Fibroblast of skin of right quadriceps (primary cell): ENCODE data around the gene EGFLAM.
A peak's percentile ranks its signal among the peaks of the same experiment; 100 is the strongest.

Source experiments
- DNase-seq: peaks from one replicate; pipeline ENCODE4 v3.0.0-alpha.2; 2013

EGFLAM gene

GRCh38 chr5:38424148-38425060 lies 166.0 kb downstream of the EGFLAM start:
- peak; percentile 50 for DNase-seq

GRCh38 chr5:38426490-38426889 lies 168.1 kb downstream of the EGFLAM start:
- DNase-seq = peak; percentile 61

DNA sequence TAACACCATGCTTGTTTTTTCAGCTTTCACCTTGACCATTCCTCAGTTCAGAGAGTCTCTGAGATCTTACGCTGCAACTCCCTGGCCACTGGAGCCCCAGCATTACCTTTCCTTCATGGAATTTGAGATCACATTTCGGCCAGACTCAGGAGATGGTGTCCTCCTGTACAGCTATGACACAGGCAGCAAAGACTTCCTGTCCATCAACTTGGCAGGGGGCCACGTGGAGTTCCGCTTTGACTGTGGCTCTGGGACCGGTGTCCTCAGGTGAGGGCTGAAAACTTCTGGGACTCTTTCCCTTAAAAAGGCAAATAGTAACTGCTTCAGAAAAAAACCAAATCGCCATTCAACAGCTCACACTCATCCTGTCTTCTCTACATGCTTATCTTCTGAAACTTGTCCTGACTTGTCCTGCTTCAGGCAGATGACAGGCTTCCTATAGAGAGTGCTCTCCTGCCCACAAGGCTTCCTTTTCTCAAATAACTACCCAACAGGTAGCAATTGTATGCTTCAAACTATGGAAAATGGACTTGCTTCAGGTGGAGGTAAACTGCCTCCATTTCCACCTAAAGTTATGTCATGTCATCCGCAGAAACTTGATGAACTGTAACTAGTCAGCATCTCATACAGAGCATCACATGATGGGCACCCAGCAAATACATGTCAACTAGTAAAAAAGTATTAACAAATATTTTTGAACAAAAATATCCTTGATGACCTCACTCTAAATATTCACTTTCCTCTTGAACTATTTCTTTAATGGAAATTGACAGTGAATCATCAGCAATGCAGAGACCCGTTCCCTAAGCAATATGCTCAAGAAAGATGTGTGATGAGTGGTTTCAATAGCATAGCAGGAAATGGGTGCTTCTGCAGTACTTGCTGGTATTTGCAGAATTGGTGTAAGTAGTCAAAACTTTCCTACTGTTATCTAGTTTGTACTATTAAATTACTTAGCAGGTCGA lies 168.9 kb downstream of the EGFLAM start:
- DNase-seq = peak; percentile 62

DNA sequence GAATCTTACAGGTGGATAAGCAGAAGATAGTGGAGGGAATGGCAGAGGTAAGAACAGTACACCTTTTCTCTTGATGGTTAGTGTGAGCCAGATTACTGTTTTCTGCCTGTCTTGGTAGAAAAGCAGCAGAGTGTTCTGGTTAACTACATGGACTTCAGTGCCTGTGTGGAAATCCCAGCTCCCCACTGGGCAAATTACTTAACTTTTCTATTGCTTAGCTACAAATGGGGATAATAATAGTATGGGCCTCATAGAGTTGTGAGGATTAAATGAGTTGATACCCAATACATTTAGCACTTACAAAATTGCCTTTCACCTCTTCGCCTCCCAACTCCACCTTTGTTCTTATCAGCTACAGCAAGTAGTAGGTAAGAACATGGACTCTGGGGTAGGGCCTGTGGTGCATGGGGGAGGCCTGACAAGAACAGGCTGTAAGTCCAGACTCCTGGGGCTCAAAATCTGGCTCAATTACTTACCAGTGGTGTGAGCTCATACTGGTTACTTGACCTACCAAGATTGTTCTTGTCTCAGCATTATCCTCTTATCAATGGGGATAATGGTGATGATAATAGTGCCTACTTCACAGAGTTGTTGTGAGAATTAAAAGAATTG lies 173.0 kb downstream of the EGFLAM start:
- no peak for DNase-seq

- DNase-seq = peak; percentile 89
Measured at GRCh38 chr5:38433160-38433861, 175.0 kb downstream of the EGFLAM start.

GRCh38 chr5:38434966-38435705 lies 176.8 kb downstream of the EGFLAM start:
- peak; percentile 58 for DNase-seq

GRCh38 chr5:38438757-38439156 lies 180.4 kb downstream of the EGFLAM start:
- no peak for DNase-seq

DNA sequence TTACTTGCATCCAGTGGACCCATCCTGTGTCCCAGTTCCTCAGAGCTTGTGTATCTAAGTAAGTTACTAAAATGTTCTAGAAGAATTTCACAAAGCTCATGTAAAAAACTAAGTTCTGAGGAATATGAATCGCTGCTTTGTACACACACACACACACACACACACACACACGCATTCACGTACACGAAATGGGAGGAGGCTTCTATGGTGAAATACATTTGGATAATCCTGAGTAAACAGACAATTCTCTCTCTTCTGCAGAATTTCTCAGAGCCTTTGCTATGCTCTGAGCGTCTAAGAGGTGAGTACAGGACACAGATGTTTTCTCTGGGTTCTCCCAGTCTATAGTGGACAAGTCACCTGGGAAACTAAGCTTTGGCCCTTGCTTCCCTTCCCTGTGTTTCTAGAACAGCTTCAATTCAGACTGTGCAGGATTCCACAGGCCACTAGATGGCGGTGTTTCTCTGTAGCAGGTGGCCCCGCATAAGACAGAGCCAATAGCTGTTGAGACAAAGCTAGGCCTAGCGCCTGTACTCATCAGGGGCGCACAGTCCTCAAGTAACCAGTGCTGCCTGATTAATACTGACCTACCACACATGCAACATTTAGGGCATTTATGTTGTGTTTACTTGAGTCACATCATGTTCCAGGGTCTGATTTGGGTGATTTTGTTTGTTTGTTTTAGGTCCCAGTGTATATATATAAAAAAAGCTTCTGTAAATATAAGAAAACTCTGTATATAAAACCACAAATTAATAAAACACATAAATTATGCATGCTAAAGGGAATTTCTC lies 183.3 kb downstream of the EGFLAM start:
- peak; percentile 89 for DNase-seq

DNA sequence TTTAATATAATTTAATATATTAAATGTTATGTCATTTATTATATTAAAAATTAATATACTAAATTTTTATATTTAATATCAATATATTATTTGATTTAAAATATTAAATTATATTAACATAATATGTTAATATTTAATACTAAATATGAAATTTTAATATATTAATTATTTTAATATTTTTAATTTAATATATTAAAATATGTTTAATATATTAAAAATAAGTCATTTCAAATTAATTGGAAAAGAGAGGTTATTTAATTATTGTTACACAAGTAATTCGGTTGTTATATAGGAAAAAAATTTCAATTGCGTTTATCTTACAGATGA lies 183.9 kb downstream of the EGFLAM start:
- no peak for DNase-seq

- DNase-seq = no peak
Measured at GRCh38 chr5:38443390-38443789, 185.0 kb downstream of the EGFLAM start.

DNA sequence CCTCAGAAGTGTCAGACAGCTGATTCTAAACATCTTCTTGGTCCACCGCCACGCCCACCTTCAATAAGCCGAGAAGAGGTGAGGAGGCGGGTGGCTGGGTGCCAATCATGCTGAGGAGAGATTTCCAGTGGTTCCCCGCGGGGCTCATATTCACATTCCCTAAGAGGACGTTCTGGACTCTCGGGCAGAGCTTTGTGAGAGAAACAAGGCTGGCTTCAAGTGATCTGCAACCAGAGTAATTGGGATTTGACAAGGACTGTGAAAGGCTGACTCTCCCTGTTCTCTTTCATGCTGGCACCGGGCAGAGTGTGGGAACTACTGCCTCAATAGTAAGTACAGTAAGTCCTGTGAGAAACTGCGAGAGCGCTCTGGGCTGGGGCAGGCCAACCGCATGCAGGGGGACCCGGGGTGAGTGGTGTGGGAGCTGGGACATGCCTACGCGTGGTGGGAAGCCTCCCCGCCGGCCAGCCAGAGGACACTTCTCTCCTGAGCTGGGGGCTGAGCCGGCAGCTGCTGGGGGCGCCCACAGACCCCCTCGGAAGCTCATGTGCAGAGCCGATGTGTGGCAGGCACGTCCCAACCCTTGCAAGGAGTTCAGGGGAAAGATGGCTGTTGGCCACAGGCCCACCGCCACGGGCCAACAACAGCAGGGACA lies 187.1 kb downstream of the EGFLAM start:
- no peak for DNase-seq

- DNase-seq = no peak
Measured at GRCh38 chr5:38446029-38446522, 187.7 kb downstream of the EGFLAM start.

- no peak for DNase-seq
Measured at GRCh38 chr5:38447056-38447455, 188.7 kb downstream of the EGFLAM start.

DNA sequence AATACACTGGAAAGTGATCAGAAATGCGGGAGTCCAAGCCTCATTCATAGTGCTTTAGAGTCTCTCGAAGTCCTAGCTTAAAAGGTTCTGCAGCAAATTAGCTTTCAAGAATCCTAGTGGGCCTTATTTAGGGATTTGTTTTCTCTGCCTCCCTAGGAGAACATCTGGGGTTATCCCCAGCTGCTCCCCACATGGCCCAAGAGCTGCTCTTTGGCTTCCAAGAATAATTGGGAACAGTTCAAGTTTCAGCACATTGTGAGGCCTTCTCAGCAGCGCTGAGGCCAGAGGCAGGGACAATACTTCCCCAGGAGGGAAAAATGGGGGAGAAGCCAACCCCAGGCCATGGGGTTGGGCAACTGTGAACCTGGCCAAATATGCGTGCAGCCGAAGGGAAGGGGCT lies 189.4 kb downstream of the EGFLAM start:
- no peak for DNase-seq

GRCh38 chr5:38448568-38449350 lies 190.4 kb downstream of the EGFLAM start:
- DNase-seq = no peak

- DNase-seq = no peak
Measured at GRCh38 chr5:38450627-38451026, 192.3 kb downstream of the EGFLAM start.

DNA sequence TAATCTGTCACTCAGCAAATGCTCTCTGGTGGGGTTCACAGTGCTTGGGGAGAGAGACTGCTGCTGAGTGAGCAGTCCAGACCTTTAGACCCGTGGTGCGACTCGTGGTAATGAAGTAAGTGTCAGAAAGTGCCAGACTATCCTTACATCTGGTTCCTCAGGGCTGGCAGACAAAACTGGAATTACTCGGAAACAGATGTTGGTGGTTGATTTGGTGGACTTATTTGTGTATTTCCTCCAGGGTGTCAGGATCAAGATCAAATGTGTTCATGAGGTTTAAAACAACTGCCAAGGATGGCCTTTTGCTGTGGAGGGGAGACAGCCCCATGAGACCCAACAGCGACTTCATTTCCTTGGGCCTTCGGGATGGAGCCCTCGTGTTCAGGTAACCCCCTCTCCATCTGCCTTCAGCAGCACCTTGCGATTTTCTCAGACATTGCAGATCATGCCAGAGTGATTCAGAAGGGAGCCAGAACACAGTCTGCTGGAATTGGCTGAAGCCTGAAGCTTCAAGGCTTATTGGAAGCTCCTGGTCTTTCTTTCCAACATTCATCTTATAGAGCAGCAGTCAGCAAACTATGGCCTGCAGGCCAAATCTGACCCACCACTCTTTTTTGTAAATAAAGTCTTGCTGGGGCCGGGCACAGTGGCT lies 192.8 kb downstream of the EGFLAM start:
- DNase-seq = no peak

GRCh38 chr5:38452201-38452600 lies 193.8 kb downstream of the EGFLAM start:
- DNase-seq = no peak

DNA sequence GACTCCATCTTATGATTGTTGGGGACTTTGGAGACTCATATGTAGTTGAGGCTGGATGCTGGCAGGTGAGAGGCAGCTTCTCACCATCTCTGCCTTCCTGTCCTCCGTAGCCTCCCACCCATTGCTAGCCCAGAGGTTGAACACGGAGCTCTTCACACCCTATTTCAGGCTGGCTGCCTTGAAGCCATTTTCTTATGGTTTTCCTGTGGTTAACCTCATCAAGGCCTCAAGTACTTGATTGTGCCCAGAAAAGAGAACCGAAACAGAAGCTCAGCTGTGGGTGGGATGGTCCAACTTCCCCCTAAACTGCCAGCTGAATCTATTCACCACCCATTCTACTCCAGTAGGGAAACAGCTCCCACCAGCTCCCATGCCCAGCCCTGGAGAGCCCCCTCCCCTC lies 195.1 kb downstream of the EGFLAM start:
- DNase-seq = no peak
